K562 (cell line): ENCODE measurements around the gene PAFAH1B1. TPM values are rescaled to one million over a fixed set of nuclear protein-coding genes. Genes with fewer than 3 reads are reported as not detected.

ENCODE experiments used
- ATAC-seq: fragments of 200-7000 bp; cut with Tn5 transposase; 3 replicates; pipeline ENCODE4 v1.9.1; 2020; ENCODE audit warnings: moderate library complexity
- Bru-seq: library from RNA; stranded (reverse); fragments of 400-500 nt; gene quantifications from one replicate; lab custom pipeline; 2021; lab: Mats Ljungman, UMichigan
- BruChase-seq, 2 experiments: library from RNA; stranded (reverse); fragments of 400-500 nt; gene quantifications; one replicate each; lab custom pipeline; 2021; lab: Mats Ljungman, UMichigan
- BruUV-seq: library from RNA; stranded (reverse); fragments of 400-500 nt; replicated peaks from 2 replicates; lab custom pipeline; 2021; lab: Mats Ljungman, UMichigan
- CTCF ChIA-PET: fragments of 300-600 bp; formaldehyde crosslinking; extraction: SDS; loops from one replicate; lab custom pipeline; 2021; ENCODE audit warnings: low intra/inter-chr PET ratio; lab: Yijun Ruan, JAX
- POLR2A ChIA-PET: fragments of 300-600, 350-650 bp; sonication (Branson Sonifier 250); formaldehyde crosslinking; extraction: SDS; loops from one replicate; lab custom pipeline; 2021; ENCODE audit warnings: antibody characterized with exemption, inconsistent platforms; lab: Yijun Ruan, JAX
- DNase-seq, 4 experiments: peaks; one replicate each; pipeline versions ENCODE4 v3.0.0 to v3.0.0-alpha.2; 2011 to 2018; ENCODE audit warnings: low spot score in 3 of 4, mixed read lengths in 3 of 4; ENCODE audit errors: extremely low read depth in 1 of 4
- FAIRE-seq: peaks from 2 replicates; lab custom pipeline; 2011; peaks lifted over from hg19 to GRCh38; lab: Jason Lieb, UNC
- H2AFZ ChIP-seq: 2 replicates; pipeline ENCODE4 v1.6.0; 2011; ENCODE audit warnings: low read depth, low read length, control low read depth, inconsistent platforms
- H3K27ac ChIP-seq: fragments of 200-600 bp; 3 replicates; pipeline ENCODE4 v1.8.0; 2011; ENCODE audit warnings: low read depth, mild to moderate bottlenecking, control low read depth, inconsistent platforms, low read length, moderate library complexity, mixed read lengths; ENCODE audit errors: extremely low read depth
- H3K27me3 ChIP-seq, 2 experiments: fragments of 300-600 bp in 1 of 2; 2 replicates in 1 of 2; 3 replicates in 1 of 2; pipeline versions ENCODE4 v1.6.0 to v1.8.0; 2011; ENCODE audit warnings: inconsistent platforms in 2 of 2, low read length in 2 of 2, mild to moderate bottlenecking in 1 of 2, mixed read lengths in 1 of 2, moderate library complexity in 1 of 2; ENCODE audit not compliant: control insufficient read depth in 2 of 2, insufficient read depth in 2 of 2
- H3K36me3 ChIP-seq: fragments of 300-600 bp; 3 replicates; pipeline ENCODE4 v1.8.0; 2011; ENCODE audit warnings: mild to moderate bottlenecking, low read length, inconsistent platforms; ENCODE audit not compliant: control insufficient read depth, insufficient read depth
- H3K4me1 ChIP-seq, 2 experiments: fragments of 200-600 bp in 1 of 2; replicated peaks in 1 of 2; 2 replicates in 1 of 2; 3 replicates in 1 of 2; pipeline versions ENCODE4 v1.5.1 to v1.8.0; 2011; ENCODE audit warnings: inconsistent platforms in 2 of 2, low read length in 2 of 2, mild to moderate bottlenecking in 1 of 2, mixed read lengths in 1 of 2, moderate library complexity in 1 of 2; ENCODE audit not compliant: control insufficient read depth in 2 of 2, insufficient read depth in 2 of 2
- H3K4me2 ChIP-seq: 2 replicates; pipeline ENCODE4 v1.6.1; 2011; ENCODE audit warnings: low read length, control low read depth, inconsistent platforms, mixed read lengths; ENCODE audit not compliant: insufficient read depth
- H3K4me3 ChIP-seq: fragments of 200-600 bp; sonication (generic), shearing (Covaris generic); 2 replicates; pipeline ENCODE4 v1.5.1; 2016; ENCODE audit warnings: control low read depth, inconsistent platforms
- H3K79me2 ChIP-seq: fragments of 200-600 bp; 3 replicates; pipeline ENCODE4 v1.8.0; 2011; ENCODE audit warnings: low read length, inconsistent platforms; ENCODE audit not compliant: control insufficient read depth, insufficient read depth
- H3K9ac ChIP-seq, 2 experiments: 2 replicates each; pipeline versions ENCODE4 v1.6.0 to v1.6.1; 2011; ENCODE audit warnings: low read depth in 2 of 2, low read length in 2 of 2, control low read depth in 1 of 2, inconsistent platforms in 1 of 2, mild to moderate bottlenecking in 1 of 2, mixed read lengths in 1 of 2; ENCODE audit not compliant: insufficient read depth in 1 of 2
- H3K9me1 ChIP-seq: one replicate; pipeline ENCODE4 v1.6.0; 2011; ENCODE audit warnings: inconsistent platforms, mild to moderate bottlenecking, low read length, moderate library complexity; ENCODE audit not compliant: control insufficient read depth, insufficient read depth
- H3K9me3 ChIP-seq: replicated peaks from 2 replicates; pipeline ENCODE4 v1.5.1; 2011; ENCODE audit warnings: low read depth, low read length, inconsistent platforms; ENCODE audit not compliant: control insufficient read depth, insufficient read depth
- H4K20me1 ChIP-seq: replicated peaks from 2 replicates; pipeline ENCODE4 v1.6.1; 2011; ENCODE audit warnings: low read length, inconsistent platforms, mixed read lengths; ENCODE audit not compliant: control insufficient read depth, insufficient read depth
- BHLHE40 ChIP-seq: IDR thresholded peaks from 2 replicates; pipeline ENCODE4 v1.6.1; 2011; ENCODE audit warnings: low read length, improper control_type of control experiment
- CCNT2 ChIP-seq: IDR thresholded peaks from 2 replicates; pipeline ENCODE4 v1.6.1; 2011; ENCODE audit warnings: borderline replicate concordance, low read depth, mild to moderate bottlenecking, moderate library complexity, mixed read lengths, low read length; ENCODE audit not compliant: insufficient read length; ENCODE audit errors: extremely low read depth
- FOXK2 ChIP-seq, 2 experiments: fragments of 450-650 bp; IDR thresholded peaks in 1 of 2; conservative IDR thresholded peaks in 1 of 2; 2 replicates each; pipeline ENCODE4 v1.6.1; 2016; ENCODE audit warnings: low read depth in 2 of 2, mild to moderate bottlenecking in 1 of 2
- IRF9 ChIP-seq: fragments of 450-650 bp; IDR thresholded peaks from 2 replicates; pipeline ENCODE4 v1.6.1; 2016; ENCODE audit warnings: missing biosample characterization, missing genetic modification characterization
- KDM4B ChIP-seq, 2 experiments: fragments of 450-650 bp in 1 of 2; sonication (generic) in 1 of 2; IDR thresholded peaks; 2 replicates each; pipeline ENCODE4 v1.6.1; 2016 to 2017; ENCODE audit warnings: borderline replicate concordance in 2 of 2, antibody characterized with exemption in 1 of 2, low read depth in 1 of 2, mild to moderate bottlenecking in 1 of 2
- NR3C1 ChIP-seq: sonication (generic); formaldehyde crosslinking; IDR thresholded peaks from 2 replicates; pipeline ENCODE4 v1.8.1; 2022; ENCODE audit warnings: missing genetic modification reagents
- PRPF4 ChIP-seq: fragments of 200-400 bp; formaldehyde crosslinking; IDR thresholded peaks from one replicate; pipeline ENCODE4 v1.6.1; 2017; ENCODE audit warnings: low read length, low read depth, mild to moderate bottlenecking; ENCODE audit not compliant: insufficient read depth, poor library complexity, severe bottlenecking
- ZBTB33 ChIP-seq: sonication (generic); formaldehyde crosslinking; IDR thresholded peaks from 2 replicates; pipeline ENCODE4 v1.8.1; 2023; ENCODE audit warnings: mild to moderate bottlenecking, missing genetic modification reagents
- ZNF184 ChIP-seq: sonication (generic); formaldehyde crosslinking; IDR thresholded peaks from 2 replicates; pipeline ENCODE4 v1.5.0; 2020; ENCODE audit warnings: missing genetic modification reagents
- ZNF347 ChIP-seq: fragments of 450-650 bp; formaldehyde crosslinking; IDR thresholded peaks from 2 replicates; pipeline ENCODE4 v1.4.0; 2020; ENCODE audit warnings: low read depth, mild to moderate bottlenecking, moderate library complexity
- WGBS: fragments of 100-300 bp; shearing (Covaris generic); methylation state at CpG from one replicate; pipeline ENCODE4 v1.1.6; 2016; ENCODE audit warnings: low coverage, mixed read lengths; ENCODE audit not compliant: insufficient coverage; ENCODE audit errors: missing lambda C conversion rate; 5-methylcytosine and 5-hydroxymethylcytosine counted together
- in situ Hi-C: fragments of 300-500 bp; cut with MboI; formaldehyde crosslinking; loops from 4 replicates; pipeline ENCODE4 v1.15.0; 2018; ENCODE audit warnings: inconsistent platforms, mixed read lengths
- intact Hi-C: fragments of 100-400 bp; cut with micrococcal nuclease; formaldehyde crosslinking; loops from 2 replicates; pipeline ENCODE4 v1.14.2; 2022
- long read RNA-seq, 3 experiments: library from polyadenylated mRNA in 2 of 3; library from RNA in 1 of 3; unstranded in 2 of 3; stranded (forward) in 1 of 3; transcript quantifications; one replicate each; pipeline ENCODE4 v2.0.0, GENCODE V29; 2019 to 2022
- polyA minus RNA-seq, 3 experiments: library from RNA; depleted of rRNA, polyadenylated mRNA; stranded (reverse); fragments of >200 nt; gene quantifications; 2 replicates each; pipeline ENCODE4 v1.2.3, GENCODE V29; 2011
- polyA plus RNA-seq, 8 experiments: library from polyadenylated mRNA; depleted of rRNA in 4 of 8; stranded (reverse) in 5 of 8; unstranded in 3 of 8; fragments of >200 nt; fragmentation: Nextera tagmentation in 2 of 8; fragmentation: Illumina TruSeq in 1 of 8; extraction: Ambion mirVana in 2 of 8; extraction: Trizol in 1 of 8; gene quantifications; 2 replicates each; pipeline versions ENCODE4 v1.2.1 to v1.2.3, GENCODE V29; 2011 to 2014; ENCODE audit warnings: inconsistent platforms in 1 of 8, missing spikeins in 1 of 8
- total RNA-seq, 7 experiments: library from RNA; depleted of rRNA in 6 of 7; stranded (reverse); fragments of >200 nt in 6 of 7; fragmentation: Illumina TruSeq in 2 of 7; extraction: Trizol in 2 of 7; gene quantifications; 2 replicates each; pipeline versions ENCODE4 v1.2.1 to v1.2.3, GENCODE V29; 2011 to 2021; ENCODE audit warnings: low replicate concordance in 1 of 7

The PAFAH1B1 gene
- 62.7 and 148 TPM in 2 replicates for total RNA-seq (2011; cell fraction: chromatin; rRNA removed; ENCODE audit: low replicate concordance)
- 24.2 and 29.3 TPM in 2 replicates for total RNA-seq (2011; cell fraction: nucleolus; rRNA removed)
- total RNA-seq (2011; cell fraction: nucleoplasm; rRNA removed): 59.6 and 81.6 TPM in 2 replicates
- total RNA-seq (2014; rRNA removed) (23.8 and 32.6 TPM in 2 replicates), total RNA-seq (2014; rRNA removed; fragmentation: Illumina TruSeq; extraction: Trizol) (54.6 and 66.5 TPM in 2 replicates), total RNA-seq (2015; rRNA removed; fragmentation: Illumina TruSeq; extraction: Trizol) (45.0 and 48.2 TPM in 2 replicates), total RNA-seq (2021) (66.4 and 72.4 TPM in 2 replicates), polyA plus RNA-seq (2011; rRNA removed) (46.8 and 55.2 TPM in 2 replicates), polyA plus RNA-seq (2014; fragmentation: Illumina TruSeq; extraction: Trizol) (40.2 and 48.8 TPM in 2 replicates), polyA plus RNA-seq (2014; fragmentation: Nextera tagmentation; extraction: Ambion mirVana) (10 to 100 TPM; 32.1 to 37.3 TPM), polyA plus RNA-seq (2014; rRNA removed) (23.3 and 27.3 TPM in 2 replicates), polyA minus RNA-seq (2011; rRNA and poly(A)+ RNA removed) (64.6 and 80.0 TPM in 2 replicates), Bru-seq, nascent RNA (percentile 73 among the genes with signal in this experiment), BruChase-seq, experiment 1, labeled RNA remaining after a 2-hour chase (percentile 83 among the genes with signal in this experiment), BruChase-seq, experiment 2, labeled RNA remaining after a 6-hour chase (percentile 86 among the genes with signal in this experiment)
- polyA plus RNA-seq (2011; cell fraction: cytosol; rRNA removed): 14.9 and 28.2 TPM in 2 replicates
- 28.5 and 44.1 TPM in 2 replicates for polyA plus RNA-seq (2011; cell fraction: nucleus; rRNA removed)
- polyA plus RNA-seq (2012): 48.1 and 57.4 TPM in 2 replicates
- polyA minus RNA-seq (2011; cell fraction: cytosol; rRNA and poly(A)+ RNA removed): 25.8 and 42.9 TPM in 2 replicates
- polyA minus RNA-seq (2011; cell fraction: nucleus; rRNA and poly(A)+ RNA removed): 10.2 and 16.9 TPM in 2 replicates
- long read RNA-seq, experiment 1, full-length matches to known transcripts: 92 of 143 reads
- long read RNA-seq, experiment 1, partial matches to known transcripts: 16 of 143 reads
- long read RNA-seq, experiment 1, other reads (novel, unspliced or antisense): 35 of 143 reads
- long read RNA-seq, experiment 2, full-length matches to known transcripts: 28 of 68 reads
- long read RNA-seq, experiment 2, partial matches to known transcripts: 10 of 68 reads
- long read RNA-seq, experiment 2, other reads (novel, unspliced or antisense): 30 of 68 reads
- long read RNA-seq, experiment 3, full-length matches to known transcripts: 16 of 27 reads
- long read RNA-seq, experiment 3, partial matches to known transcripts: 7 of 27 reads
- long read RNA-seq, experiment 3, other reads (novel, unspliced or antisense): 4 of 27 reads

- H3K9me3 ChIP-seq: no peaks in the 10 kb centered on the region
- CTCF ChIA-PET: interaction anchor here (0.6 to 0.7 kb wide), 2 partner anchors 47 to 82 kb away, joined by 3 read pairs; no protein-coding TSS in a partner anchor
- H3K27me3 ChIP-seq: no peaks in the 10 kb centered on the region
- H3K4me2 ChIP-seq: peak within 1 kb of the TSS; percentile 97
- no peaks in the 10 kb centered on the region for H3K9me1 ChIP-seq
- TSS peak; percentile 96 for BruUV-seq
- peak; percentile 91 to 96 (median 94) for DNase-seq
- peak; percentile 84 for ATAC-seq
- H3K79me2 ChIP-seq: peaks cover 43% of the 10 kb centered on the region
- WGBS: 0% methylated on average over 23 of the region's 86 CpGs
- peak within 1 kb of the TSS; percentile 92 for H3K27ac ChIP-seq
- H3K4me3 ChIP-seq: peak within 1 kb of the TSS; percentile 96
- peaks cover 5 to 12% of the 10 kb centered on the region in 2 experiments; a peak in 4 of 5 replicates for H3K4me1 ChIP-seq
- H2AFZ ChIP-seq: peak within 1 kb of the TSS; percentile 97
- no peaks in the 10 kb centered on the region for H3K36me3 ChIP-seq
- FAIRE-seq: no peak
- peaks cover 13% of the 10 kb centered on the region; the same call in 1 of the 2 replicates for H4K20me1 ChIP-seq
- POLR2A ChIA-PET: interaction anchor here (0.6 to 1.3 kb wide), 4 partner anchors 13 to 1025 kb away, joined by 3 to 5 read pairs (median 4); partner anchors contain the start of gene METTL16
- in situ Hi-C loops (no loop called here), intact Hi-C loops (loop anchor here (10.0 kb wide), 1 partner anchor 82 kb away; no protein-coding TSS in a partner anchor)
- peak within 1 kb of the TSS; percentile 87 to 99 for H3K9ac ChIP-seq
- TF ChIP-seq PRPF4: no peak
- TF ChIP-seq FOXK2 (conservative IDR thresholded peaks at IDR 0.05 in 1 of 2, IDR thresholded peaks at IDR 0.05 in 1 of 2; ENCODE audit: low read depth in 2 of 2): no peak
- TF ChIP-seq ZNF184 (CRISPR knock-in tag): no peak
- no peak for TF ChIP-seq ZBTB33
- no peak for TF ChIP-seq KDM4B (IDR thresholded peaks at IDR 0.05; ENCODE audit: borderline replicate concordance in 2 of 2, low read depth in 1 of 2)
- TF ChIP-seq BHLHE40: no peak
- TF ChIP-seq NR3C1 (CRISPR knock-in tag): no peak
- no peak for TF ChIP-seq CCNT2
- no peak for TF ChIP-seq IRF9 (tag)
- TF ChIP-seq ZNF347 (CRISPR knock-in tag): no peak
These were observed at the start of gene PAFAH1B1 for GRCh38 chr17:2592971-2593820. Gene PAFAH1B1 (plus strand): TSS chr17:2593654. CDS start chr17:2638289, 44,635 bp downstream.
